Mononuclear cell (primary cell): ENCODE results near the gene DUS1L. TPM values are rescaled to one million over a fixed set of nuclear protein-coding genes. Genes with fewer than 3 reads are reported as not detected.

Experiments
- H3K27me3 ChIP-seq: 2 replicates; pipeline ENCODE4 v1.6.0; 2011; ENCODE audit warnings: low read length, control low read depth; ENCODE audit not compliant: insufficient read depth
- H3K4me1 ChIP-seq: 2 replicates; pipeline ENCODE4 v1.5.1; 2011; ENCODE audit warnings: mild to moderate bottlenecking, low read length, control low read depth; ENCODE audit not compliant: insufficient read depth
- H3K4me3 ChIP-seq: 2 replicates; pipeline ENCODE4 v1.5.1; 2011; ENCODE audit warnings: mild to moderate bottlenecking, low read length, moderate library complexity
- H3K9me3 ChIP-seq: 2 replicates; pipeline ENCODE4 v1.5.1; 2011; ENCODE audit warnings: low read depth, mild to moderate bottlenecking, control low read depth, low read length
- total RNA-seq: library from RNA; depleted of rRNA; stranded (reverse); fragments of >200 nt; gene quantifications from one replicate; pipeline ENCODE4 v1.2.3, GENCODE V29; 2012

The DUS1L gene
- total RNA-seq, 1 donor: 73.6 TPM

DNA sequence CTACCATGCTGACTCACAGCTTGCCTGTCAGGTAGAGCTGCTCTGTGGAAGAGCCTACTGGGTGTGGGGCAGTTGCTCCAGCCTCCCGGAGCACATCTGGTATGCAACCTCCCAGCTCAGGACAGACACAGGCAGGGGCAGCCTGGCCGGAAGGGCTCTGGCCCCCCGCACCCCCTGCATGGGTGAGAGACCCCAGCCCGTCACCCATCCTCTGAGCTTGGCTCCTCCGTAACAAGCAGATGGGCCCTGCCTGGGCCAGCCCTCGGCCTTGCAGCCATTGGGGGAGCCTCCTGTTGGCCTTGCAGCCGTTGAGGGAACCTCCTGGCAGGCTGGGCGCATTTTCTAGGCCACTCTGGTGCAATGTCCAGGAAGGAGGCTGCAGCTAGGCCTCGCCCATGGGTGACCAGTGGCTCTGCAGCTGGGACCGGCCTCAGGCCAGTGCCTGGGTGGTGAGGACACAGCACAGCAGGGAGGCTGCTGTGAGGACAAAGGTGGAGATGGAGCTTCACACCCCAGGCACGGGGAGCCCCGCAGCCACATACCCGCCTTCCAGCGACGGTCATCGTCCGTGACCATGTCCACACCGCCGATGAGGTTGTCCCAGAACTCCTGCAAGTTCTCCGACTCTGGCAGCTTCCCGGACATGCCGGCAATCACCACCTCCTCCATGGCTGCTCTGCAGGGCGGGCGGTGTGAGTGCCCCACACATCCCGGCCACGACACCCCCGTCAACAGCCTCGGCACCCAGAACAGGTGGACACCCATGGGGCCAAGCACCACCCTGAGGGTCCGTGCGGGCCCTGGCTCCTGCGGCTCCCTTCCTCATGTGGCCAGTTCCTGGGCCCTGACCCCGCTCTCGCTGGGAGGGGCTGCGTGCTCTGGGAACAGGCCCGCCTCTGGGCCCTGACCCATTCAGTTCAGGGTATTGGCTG is 30.4 kb upstream of the DUS1L start:
- Histone ChIP-seq H3K9me3 (no peaks in the 10 kb centered on the region), H3K27me3 (no peaks in the 10 kb centered on the region), H3K4me1 (peaks cover 26% of the 10 kb centered on the region), H3K4me3 (no peak overlapping the region)

- no peaks in the 10 kb centered on the region for H3K27me3 ChIP-seq
- H3K4me3 ChIP-seq: no peak overlapping the region
- H3K9me3 ChIP-seq: no peaks in the 10 kb centered on the region
- H3K4me1 ChIP-seq: peaks cover 26% of the 10 kb centered on the region
Observed at GRCh38 chr17:82094931-82095776, 29.6 kb upstream of the DUS1L start.

DNA sequence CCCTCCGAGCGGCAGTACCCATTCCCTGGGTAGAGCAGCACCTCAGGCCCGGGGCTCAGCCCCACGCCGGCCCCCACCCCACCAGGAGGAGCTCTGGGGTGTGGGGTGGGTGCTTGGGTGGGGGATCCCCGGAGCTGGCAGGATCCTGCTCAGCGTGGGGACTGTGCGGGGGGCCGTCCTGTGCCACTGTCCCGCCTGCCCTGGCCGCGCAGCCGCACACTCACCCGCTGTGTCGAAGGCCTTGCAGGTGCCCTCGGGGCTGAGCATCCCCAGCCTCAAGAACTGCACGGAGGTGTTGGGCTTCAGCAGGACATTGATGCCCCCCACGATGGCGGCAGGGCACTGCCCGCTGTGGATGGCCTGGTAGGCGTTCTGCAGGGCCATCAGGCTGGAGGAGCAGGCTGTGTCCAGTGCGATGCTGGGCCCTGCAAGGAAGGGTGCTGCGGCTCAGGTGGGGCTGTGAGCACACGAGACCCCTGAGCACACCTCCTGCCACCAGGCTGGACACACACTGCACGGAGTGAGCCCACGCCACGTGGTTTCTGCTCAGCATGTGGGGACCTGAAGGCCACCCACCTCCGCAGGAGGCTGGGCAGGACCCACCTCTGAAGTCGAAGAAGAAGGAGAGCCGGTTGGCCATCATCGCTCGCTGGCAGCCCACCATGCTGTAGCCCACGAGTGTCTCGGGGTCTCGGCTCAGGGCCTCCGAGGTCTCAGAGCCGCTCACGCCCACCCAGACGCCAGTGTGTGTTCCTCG is 27.6 kb upstream of the DUS1L start:
- peaks cover 13% of the 10 kb centered on the region for H3K4me1 ChIP-seq
- no peaks in the 10 kb centered on the region for H3K9me3 ChIP-seq
- no peaks in the 10 kb centered on the region for H3K27me3 ChIP-seq
- no peak overlapping the region for H3K4me3 ChIP-seq

GRCh38 chr17:82092628-82092994 is 27.0 kb upstream of the DUS1L start:
- Histone ChIP-seq H3K27me3 (no peaks in the 10 kb centered on the region), H3K4me3 (no peak overlapping the region), H3K9me3 (no peaks in the 10 kb centered on the region), H3K4me1 (peaks cover 13% of the 10 kb centered on the region)

- Histone ChIP-seq H3K4me3 (no peak overlapping the region), H3K27me3 (no peaks in the 10 kb centered on the region), H3K4me1 (peaks cover 9% of the 10 kb centered on the region), H3K9me3 (no peaks in the 10 kb centered on the region)
Observed at GRCh38 chr17:82092094-82092586, 26.5 kb upstream of the DUS1L start.

DNA sequence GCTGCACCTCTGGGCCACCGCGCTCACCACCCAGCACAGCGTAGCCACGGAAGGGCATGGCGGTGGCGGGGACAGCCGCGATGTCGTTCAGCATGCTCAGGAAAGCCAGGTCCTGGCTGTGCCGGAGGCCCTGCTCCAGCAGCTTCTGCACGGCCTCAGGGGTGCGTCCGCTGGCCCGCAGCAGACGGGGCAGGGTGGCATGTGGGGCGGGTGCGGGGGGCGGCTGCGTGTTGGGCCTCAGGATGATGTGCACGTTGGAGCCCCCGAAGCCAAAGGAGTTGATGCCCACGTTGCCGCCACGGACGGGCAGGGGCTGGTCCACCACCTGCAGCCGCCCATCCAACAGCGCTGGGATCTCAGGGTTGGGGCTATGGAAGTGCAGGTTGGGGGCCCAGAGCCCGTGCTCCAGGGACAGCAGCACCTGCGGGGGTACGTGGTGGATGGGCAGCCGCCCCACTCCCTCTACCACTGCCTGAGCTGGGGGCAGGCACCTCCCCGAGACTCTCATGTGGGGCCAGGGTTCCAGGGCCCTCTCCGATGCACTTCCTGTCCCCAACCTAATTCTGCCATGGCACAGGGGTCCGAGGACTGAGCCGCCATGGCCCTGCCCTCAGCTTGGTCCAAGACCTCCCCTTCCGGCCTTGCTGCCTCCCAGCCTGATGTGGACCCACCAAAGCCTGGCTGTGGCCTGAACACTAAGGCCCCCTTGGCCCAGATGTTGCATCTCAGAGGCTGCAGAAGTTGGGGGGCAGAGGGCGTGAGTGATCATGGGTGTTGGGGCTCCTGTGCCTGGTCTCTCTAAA is 25.9 kb upstream of the DUS1L start:
- Histone ChIP-seq H3K4me3 (no peak overlapping the region), H3K9me3 (no peaks in the 10 kb centered on the region)

DNA sequence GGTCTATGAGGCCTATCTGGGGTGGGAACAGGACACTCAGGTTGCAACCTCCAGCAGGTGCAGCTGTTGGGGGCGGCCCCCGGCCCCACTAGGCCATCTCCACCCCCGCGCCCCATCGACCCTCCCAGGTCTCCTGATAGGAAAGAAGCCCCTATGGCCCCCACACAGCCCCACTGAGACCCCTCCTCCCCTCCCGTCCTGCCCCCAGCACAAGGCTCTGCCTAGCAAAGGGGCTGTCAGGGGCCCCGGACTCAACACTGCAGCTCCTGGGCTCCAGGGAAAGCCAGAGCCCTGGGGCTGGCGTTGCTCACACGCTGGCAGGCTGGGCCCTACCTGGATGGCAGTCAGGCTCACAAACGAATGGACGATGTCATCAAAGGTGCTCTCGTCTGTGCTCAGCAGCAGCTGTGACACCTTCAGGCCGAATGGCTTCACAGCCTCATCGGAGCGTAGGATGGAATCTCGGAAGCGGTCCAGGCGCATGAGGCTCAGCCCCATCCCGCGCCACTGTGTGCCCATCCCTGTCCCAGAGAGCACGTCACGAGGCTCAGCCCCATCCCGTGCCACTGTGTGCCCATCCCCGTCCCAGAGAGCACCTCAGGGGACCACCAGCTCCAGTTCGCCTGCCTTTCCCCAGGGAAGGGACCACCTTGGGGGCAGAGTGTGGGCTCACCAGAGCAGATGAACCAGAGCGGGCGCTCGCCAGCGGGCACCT is 25.1 kb upstream of the DUS1L start:
- no peaks in the 10 kb centered on the region for H3K4me1 ChIP-seq
- H3K4me3 ChIP-seq: no peak overlapping the region
- H3K9me3 ChIP-seq: no peaks in the 10 kb centered on the region
- no peaks in the 10 kb centered on the region for H3K27me3 ChIP-seq

More for the DNA sequence above, 25.9 kb upstream of the DUS1L start:
- peaks cover 2% of the 10 kb centered on the region for H3K4me1 ChIP-seq
- H3K27me3 ChIP-seq: no peaks in the 10 kb centered on the region

DNA sequence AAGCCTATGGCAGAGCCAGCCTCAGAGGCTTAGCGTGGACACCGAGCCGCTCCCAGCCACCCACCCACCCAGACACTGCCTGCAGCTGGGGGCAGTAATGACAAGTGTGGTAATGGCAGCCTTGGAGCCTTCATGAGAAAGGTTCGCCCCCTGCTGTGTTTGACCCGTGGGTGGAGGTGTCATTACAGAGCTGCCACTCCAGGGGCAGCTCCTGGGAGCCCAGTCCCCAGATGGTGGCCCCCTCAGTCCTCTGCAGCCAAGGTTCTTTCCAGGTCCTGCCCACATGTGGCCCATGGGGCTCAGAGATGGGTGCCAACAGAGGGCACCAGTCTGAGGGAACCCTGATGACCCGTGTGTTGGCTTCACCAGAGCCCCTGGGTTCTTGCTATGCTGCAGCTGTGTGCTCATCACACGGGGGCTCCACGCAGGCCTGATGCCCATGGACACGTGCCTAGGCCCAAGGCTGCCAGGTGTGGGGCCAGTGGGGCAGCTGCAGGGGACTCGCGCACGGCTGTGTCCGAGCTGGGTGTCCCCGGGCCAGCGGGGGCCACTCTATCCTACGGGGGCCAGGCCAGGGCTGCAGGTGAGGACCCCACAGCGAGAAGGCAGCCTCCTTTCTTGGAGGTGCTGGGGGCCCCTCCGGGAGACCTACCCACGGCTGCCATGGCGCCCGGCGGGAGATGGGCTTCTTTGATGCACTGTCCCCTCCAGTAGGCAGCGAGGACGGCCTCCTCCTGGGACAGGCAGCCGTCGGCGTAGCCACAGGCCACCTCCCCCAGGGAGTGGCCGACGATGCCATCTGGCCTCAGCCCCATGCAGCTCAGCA is 24.3 kb upstream of the DUS1L start:
- no peaks in the 10 kb centered on the region for H3K27me3 ChIP-seq
- H3K4me3 ChIP-seq: no peak overlapping the region
- H3K4me1 ChIP-seq: no peaks in the 10 kb centered on the region
- H3K9me3 ChIP-seq: no peaks in the 10 kb centered on the region

DNA sequence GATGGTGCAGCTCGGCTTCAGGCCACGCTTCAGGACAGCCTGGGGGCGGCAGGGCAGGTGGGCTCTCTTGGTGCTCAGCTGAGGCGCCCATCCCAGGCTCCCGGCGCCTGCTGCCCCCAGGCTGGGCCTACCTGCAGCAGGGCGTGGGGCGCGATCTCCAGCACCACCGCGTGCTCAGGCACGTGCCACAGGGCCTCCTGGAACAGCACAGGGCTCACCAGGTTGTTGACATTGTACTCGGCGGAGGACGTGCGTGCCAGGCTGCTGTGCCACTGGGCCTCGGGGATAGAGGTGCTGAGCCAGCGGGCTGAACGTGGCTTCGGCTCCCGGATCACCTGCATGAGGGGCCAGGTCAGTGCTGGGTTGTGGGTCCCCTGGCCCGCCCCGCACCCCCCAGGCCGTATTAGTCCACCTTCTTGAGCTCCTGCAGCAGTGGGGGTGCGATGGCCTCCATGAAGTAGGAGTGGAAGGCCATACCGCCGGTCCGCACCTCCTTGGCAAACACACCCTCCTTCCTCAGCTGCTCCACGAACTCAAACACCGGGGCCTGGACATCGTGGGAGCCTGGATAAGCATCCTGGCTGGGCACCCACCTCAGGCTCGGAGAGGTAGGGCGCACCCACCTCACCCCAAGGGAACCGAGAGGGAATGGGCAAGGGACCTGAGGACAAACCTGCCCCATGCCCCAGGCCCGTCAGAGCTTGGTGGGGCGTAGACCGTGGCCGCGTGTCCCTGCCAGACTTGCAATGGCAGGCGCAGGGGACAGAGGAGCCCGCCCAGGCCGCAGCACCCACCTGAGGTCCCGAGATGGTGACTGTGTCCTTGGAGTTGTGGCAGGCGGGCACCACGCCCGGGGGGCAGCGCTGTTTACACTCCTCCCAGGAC is 23.5 kb upstream of the DUS1L start:
- H3K27me3 ChIP-seq: no peaks in the 10 kb centered on the region
- H3K4me1 ChIP-seq: no peaks in the 10 kb centered on the region

GRCh38 chr17:82087961-82088837 is 22.6 kb upstream of the DUS1L start:
- H3K9me3 ChIP-seq: no peaks in the 10 kb centered on the region

More for the DNA sequence above, 23.5 kb upstream of the DUS1L start:
- Histone ChIP-seq H3K9me3 (no peaks in the 10 kb centered on the region), H3K4me3 (no peak overlapping the region)

GRCh38 chr17:82086941-82087906 is 21.6 kb upstream of the DUS1L start:
- Histone ChIP-seq H3K4me3 (no peak overlapping the region), H3K4me1 (no peaks in the 10 kb centered on the region), H3K9me3 (no peaks in the 10 kb centered on the region), H3K27me3 (no peaks in the 10 kb centered on the region)

More at GRCh38 chr17:82087961-82088837, 22.6 kb upstream of the DUS1L start:
- no peaks in the 10 kb centered on the region for H3K27me3 ChIP-seq
- no peaks in the 10 kb centered on the region for H3K4me1 ChIP-seq
- no peak overlapping the region for H3K4me3 ChIP-seq
